Islet of Langerhans (tissue), 1 donor: ENCODE data around the gene TTLL3.

ENCODE experiments used
- FAIRE-seq: peaks from one replicate; lab custom pipeline; 2011; peaks lifted over from hg19 to GRCh38; lab: Jason Lieb, UNC

Gene TTLL3

DNA sequence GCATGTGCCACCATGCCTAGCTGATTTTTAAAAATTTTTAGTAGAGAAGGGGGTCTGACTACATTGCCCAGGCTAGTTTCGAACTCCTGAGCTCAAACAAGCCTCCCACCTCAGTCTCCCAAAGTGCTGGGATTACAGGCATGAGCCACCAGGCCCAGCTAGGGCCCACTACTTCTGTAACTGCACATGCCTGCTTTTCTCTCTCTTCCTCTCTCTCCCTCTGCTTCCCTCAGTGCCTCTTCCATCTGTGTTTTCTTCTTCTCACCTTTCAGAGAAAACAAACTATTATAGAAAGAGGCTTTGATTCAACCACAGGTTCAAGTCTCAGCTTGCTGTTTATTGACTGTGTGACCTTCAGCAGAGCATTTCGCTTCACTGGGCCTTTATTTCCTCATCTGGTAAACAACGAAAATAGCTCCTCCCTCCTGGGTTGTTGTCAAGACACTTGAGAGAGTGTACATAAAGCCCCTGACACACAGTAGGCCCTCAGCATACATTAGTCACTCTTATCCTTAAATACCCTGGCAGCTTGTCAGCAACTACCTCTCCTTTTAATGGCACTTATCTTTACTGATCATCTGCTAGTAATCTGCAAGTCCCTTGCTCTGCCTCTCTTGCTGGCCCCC is 28.0 kb upstream of the TTLL3 start:
- no peak for FAIRE-seq

DNA sequence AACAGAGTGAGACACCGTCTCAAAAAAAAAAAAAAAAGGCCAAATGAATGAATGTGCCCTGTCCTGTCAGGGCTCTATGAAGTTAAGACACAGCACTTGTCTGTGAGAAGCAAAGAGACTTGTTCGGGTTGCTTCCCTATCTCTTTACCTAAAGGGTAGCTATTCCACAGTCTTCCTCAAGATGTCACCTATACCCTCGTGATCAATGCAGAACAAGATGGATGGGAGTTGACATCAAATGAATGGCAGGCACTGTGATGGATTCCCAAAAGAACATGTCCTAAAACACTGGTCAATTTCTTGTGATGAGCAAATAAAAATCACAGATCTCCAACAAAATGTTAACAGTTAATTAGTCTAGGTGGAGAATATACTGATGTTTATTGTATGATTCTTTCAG is 27.3 kb upstream of the TTLL3 start:
- FAIRE-seq = no peak

- no peak for FAIRE-seq
Observed at GRCh38 chr3:9783954-9784353, 26.1 kb upstream of the TTLL3 start.

- no peak for FAIRE-seq
Observed at GRCh38 chr3:9784965-9785364, 25.1 kb upstream of the TTLL3 start.

DNA sequence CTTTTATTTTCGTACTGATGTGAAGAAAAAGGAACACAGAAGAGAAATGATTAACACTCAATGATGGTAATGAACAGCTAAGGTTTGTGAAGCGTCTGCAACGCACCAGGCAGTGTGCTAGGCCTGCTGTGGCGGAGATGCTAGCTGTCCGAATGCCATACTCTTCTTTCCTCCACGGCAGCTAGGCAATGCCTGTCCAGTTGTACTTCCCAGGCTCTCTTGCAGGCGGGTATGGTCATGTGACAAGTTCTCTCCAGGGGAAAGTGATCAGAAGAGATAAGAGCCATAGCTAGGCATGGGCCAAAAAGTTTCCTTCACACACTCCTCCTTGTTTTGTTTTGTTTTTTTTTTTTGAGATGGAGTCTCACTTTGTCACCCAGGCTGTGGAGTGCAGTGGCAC is 24.5 kb upstream of the TTLL3 start:
- FAIRE-seq = no peak

DNA sequence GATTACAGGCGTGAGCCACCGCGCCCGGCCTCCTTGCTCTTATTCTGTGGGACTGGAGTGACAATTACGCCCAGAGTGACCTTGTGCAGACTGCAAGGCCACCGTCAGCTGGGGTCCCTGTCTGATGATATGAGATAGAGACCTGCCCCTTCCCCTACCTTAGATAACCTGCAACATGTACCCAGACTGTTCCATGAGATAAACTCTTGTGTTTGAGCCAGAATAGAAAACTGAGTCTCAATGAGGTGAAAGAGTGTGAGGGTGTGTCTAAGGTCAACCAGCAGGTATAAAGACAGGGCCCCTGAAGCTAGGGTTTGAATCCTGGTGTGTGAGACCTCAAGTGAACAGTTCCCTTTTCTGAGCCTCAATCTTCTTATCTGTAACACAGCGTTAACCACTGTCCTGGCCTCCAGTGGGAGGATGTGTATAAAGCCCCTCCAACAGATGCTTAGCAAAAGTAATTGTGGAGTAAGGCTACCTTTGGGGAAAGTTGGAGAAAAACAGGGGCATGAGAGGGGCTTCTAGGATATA is 23.8 kb upstream of the TTLL3 start:
- FAIRE-seq = no peak

- FAIRE-seq = no peak
Observed at GRCh38 chr3:9786825-9787669, 23.0 kb upstream of the TTLL3 start.

DNA sequence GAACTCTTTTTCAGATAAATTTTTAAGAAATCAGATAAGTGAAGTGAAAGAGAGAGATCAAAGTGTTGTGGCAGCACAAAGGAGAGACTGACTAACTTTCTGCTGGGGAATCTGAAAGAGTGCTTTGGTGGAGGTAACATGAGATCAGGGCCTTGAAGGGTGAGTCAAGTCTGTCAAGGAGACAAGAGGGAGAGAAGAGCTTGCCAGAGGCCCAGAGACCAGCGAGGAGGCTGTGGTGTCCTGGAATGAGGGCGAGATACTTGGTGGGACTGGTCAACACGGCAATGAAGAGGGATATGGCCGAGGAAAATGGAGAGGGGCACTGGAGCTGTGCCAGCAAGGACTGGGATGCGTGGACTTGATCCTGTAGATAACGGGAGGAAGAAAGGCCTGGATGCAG is 22.3 kb upstream of the TTLL3 start:
- no peak for FAIRE-seq

DNA sequence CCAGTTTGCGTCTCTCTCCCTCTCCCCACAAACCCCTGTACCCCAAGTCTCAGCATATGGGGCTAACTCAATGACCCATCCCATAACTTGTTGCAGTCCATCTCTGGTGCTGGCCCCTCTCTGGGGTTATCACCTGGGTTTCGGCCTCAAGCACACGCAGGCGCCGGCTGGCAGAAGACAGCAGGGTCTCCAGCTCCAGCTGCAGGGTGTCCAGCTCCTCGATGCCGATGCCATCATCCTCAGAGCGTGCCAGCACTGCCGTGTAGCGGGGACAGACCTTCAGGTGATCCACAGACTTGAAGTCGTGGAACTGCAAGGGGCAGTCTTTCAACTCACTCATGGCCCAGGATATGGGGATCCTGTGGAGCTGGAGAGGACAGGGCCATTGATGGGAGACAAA is 18.9 kb upstream of the TTLL3 start:
- FAIRE-seq = no peak

- no peak for FAIRE-seq
Observed at GRCh38 chr3:9791790-9792404, 18.2 kb upstream of the TTLL3 start.

GRCh38 chr3:9792405-9793160 is 17.5 kb upstream of the TTLL3 start, which contains the start of the genes ARPC4 and TADA3:
Gene ARPC4 (plus strand): TSS chr3:9793082. CDS start chr3:9793122, 40 bp downstream.
Gene TADA3 (minus strand): TSS chr3:9792473. CDS start chr3:9791466, 1,007 bp downstream.
- FAIRE-seq = no peak

GRCh38 chr3:9793161-9793781 is 16.8 kb upstream of the TTLL3 start:
- no peak for FAIRE-seq

- FAIRE-seq = no peak
Observed at GRCh38 chr3:9794400-9794799, 15.7 kb upstream of the TTLL3 start.

DNA sequence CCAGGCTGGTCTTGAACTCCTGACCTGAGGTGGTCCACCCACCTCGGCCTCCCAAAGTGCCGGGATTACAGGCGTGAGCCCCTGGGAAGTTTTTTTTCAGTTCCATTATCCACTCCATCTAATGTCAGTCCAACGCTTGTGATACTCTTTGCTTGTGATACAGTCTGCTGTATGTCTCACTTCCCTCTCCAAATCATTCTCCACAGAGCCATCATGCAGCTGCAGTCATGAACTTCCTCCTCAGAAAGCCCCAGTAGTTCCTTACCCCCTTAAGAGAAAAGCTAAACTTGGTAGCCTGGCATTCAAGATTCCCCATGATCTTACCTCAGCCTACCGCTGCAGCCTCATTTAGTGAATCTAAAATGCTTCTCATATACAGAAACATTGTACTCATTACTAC is 14.9 kb upstream of the TTLL3 start:
- FAIRE-seq = no peak

DNA sequence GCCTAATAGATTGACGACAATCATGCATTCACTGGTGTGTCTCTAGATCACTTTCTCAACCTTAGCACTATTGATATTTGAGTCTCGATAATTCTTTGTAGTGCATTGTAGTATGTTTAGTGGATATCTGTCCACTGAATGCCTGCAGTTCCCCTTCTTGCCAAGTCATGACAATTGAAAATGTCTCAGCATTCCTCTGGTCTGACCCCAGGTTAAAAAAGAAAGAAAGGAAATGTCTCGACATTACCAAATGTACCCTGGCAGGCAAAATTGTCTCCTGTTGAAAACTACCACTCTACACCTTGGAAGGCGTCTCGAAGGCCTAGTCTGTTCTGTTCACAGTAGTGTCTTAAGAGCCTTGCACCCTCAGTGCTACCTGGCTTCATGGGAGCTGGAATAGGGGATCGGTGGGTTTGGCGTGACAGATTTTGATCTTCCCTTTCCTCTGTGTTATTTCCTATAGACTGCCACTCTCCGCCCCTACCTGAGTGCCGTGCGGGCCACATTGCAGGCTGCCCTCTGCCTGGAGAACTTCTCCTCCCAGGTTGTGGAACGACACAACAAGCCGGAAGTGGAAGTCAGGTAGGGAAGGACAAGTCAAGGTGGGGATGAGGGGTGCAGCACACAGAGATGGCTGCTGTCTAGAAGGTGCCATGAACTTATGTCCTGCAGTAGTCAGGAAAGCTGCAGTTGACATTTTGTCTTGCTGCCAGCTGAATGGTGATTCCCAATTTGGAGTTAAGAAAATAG is 12.7 kb upstream of the TTLL3 start:
- no peak for FAIRE-seq

DNA sequence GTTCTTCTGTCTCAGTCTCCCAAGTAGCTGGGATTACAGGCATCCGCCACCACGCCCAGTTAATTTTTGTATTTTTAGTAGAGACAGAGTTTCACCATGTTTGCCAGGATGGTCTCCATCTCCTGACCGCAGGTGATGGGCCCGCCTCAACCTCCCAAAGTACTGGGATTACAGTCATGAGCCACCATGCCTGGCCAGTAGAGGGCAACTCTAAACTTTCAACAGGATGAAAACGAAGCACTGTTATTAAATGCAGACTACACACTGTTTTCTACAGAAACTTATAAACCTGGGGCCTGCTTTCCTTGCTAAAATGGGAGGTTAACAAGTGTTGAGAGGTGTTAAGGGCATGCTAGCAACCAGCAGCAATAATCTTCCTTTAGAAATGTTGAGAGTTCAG is 9.5 kb upstream of the TTLL3 start:
- FAIRE-seq = no peak

- FAIRE-seq = no peak
Observed at GRCh38 chr3:9803494-9803893, 6.6 kb upstream of the TTLL3 start.

DNA sequence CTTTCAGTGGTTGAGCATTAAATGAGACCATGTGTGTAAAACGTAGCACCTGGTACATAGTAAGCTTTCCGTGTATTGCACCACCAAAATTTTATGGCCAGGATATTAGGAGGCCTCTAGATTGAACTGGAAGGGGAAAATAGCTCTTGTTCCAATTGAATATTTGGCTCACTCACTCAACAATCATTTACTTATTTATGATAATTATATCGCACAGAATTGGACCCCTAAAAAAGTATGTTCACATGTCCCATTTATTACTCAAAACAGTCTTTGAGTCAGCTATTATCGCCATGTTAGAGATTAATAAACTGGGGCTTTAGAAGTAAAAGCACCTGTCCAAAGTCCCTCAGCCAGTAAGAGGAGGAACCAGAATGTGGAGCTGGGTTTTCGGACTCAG is 5.1 kb upstream of the TTLL3 start:
- no peak for FAIRE-seq

- FAIRE-seq = no peak
Observed at GRCh38 chr3:9806137-9806536, 3.9 kb upstream of the TTLL3 start.

DNA sequence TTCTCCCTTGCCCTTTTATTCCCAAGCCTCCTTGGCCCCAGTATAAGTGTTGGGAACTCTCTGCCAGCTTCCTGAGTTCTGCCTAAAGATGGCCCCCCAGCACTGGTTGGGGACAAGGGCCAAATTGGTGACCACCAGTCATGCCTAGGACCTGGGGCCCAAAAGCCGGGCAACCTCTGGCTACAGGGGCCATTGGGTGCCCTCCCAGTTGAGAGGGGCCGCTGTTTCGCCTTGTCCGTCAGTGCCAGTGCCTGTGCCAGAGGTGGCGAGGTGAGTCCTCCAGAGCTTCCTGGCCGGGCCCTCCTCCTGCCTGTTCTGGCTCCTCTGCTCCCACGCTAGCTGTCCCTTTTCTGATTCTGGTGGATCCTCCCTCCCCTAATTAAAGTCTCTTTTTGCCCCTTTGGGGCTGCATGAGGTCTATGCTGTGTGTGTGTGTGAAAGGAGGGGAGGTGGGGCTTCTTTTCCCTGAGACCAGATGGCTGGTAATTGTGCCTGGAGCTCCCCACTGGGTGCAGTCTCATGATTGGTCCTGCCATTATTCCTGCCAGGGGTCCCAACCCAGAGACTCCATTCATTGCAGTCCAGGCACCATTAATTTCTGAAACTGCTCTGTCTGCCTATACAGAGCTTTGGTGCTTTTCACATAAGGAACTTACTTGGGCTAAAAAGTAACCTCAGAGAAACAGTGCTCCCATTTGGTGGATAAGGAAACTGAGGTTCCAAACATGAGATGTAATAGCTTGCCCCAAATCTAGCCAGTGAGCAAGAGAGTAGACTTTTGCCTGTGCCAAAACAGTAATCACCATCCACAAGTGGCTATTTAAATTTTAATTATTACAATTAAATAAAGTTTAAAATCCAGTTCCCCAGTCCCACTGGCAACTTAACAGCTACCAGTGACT is 3.1 kb upstream of the TTLL3 start:
- no peak for FAIRE-seq
